NCI-H1092 treated with DMSO at 0.1 percent for 48 hours (cell line): Measurements from ENCODE around the gene HOXC13.

ENCODE experiments used
- DNase-seq: peaks from one replicate; lab custom pipeline; 2025; lab: John Stamatoyannopoulos, UW

Gene HOXC13

GRCh38 chr12:53939141-53940108 lies 794 bp downstream of the HOXC13 start:
- DNase-seq = no peak

GRCh38 chr12:53940443-53941014 lies 1.9 kb downstream of the HOXC13 start:
- DNase-seq = no peak

- no peak for DNase-seq
These were observed 2.6 kb downstream of the HOXC13 start for GRCh38 chr12:53941187-53941586.

GRCh38 chr12:53941750-53942149 lies 3.1 kb downstream of the HOXC13 start:
- no peak for DNase-seq

GRCh38 chr12:53942467-53942997 lies 3.9 kb downstream of the HOXC13 start:
- no peak for DNase-seq

GRCh38 chr12:53944209-53944608 lies 5.6 kb downstream of the HOXC13 start:
- no peak for DNase-seq

- DNase-seq = no peak
These were observed 6.5 kb downstream of the HOXC13 start for GRCh38 chr12:53944907-53945847.

GRCh38 chr12:53947743-53948142 lies 9.1 kb downstream of the HOXC13 start:
- DNase-seq = no peak

- DNase-seq = no peak
These were observed 10.3 kb downstream of the HOXC13 start for GRCh38 chr12:53948650-53949593.

- DNase-seq = peak; percentile 27
These were observed 11.2 kb downstream of the HOXC13 start for GRCh38 chr12:53949631-53950436.

GRCh38 chr12:53950437-53950773 lies 11.8 kb downstream of the HOXC13 start:
- no peak for DNase-seq

GRCh38 chr12:53950789-53951576 lies 12.4 kb downstream of the HOXC13 start:
- DNase-seq = no peak

GRCh38 chr12:53951577-53952334 lies 13.1 kb downstream of the HOXC13 start:
- no peak for DNase-seq

- no peak for DNase-seq
These were observed 13.7 kb downstream of the HOXC13 start for GRCh38 chr12:53952335-53952694.

GRCh38 chr12:53952871-53953734 lies 14.5 kb downstream of the HOXC13 start:
- DNase-seq = no peak

- no peak for DNase-seq
These were observed 15.4 kb downstream of the HOXC13 start for GRCh38 chr12:53953831-53954693.

- DNase-seq = no peak
These were observed 16.0 kb downstream of the HOXC13 start, which contains the start of gene HOXC12 for GRCh38 chr12:53954694-53955035. Gene HOXC12, plus strand, starts transcription at chr12:53954903. Its CDS starts 27 bp downstream, at chr12:53954930.
